ENCODE measurements around the gene KRT82. TPM values are rescaled to one million over a fixed set of nuclear protein-coding genes. Genes with fewer than 3 reads are reported as not detected.

KRT82 gene
- total RNA-seq, 2 donors from 2014 or later = not detected

DNA sequence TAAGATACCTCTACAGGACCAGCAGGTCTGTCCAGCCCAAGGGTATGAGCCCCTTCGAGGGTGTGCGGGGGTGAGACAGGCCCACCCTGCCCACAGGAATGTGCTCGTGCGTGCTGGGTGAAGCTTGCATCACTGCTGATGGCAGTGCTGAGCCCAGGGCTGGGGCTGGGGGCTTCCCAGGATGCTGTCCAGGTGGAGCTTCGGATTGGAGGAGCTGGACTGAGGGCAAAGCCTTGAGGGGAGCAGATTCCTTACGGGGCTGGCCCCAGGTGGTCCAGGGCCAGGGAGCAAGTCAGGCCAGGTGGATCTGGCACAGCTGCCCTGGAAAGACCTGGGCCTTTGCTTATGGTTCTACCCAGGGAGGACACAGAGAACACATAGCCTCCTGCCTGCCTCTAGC lies 36.3 kb downstream of the KRT82 start:
- H3K27ac ChIP-seq = no peak overlapping the region
- H3K36me3 ChIP-seq = no peaks in the 10 kb centered on the region
- no peaks in the 10 kb centered on the region for H3K9me3 ChIP-seq
- H3K4me3 ChIP-seq = no peak overlapping the region
- H3K4me1 ChIP-seq = no peaks in the 10 kb centered on the region
- no peaks in the 10 kb centered on the region for H3K27me3 ChIP-seq
- no peak for DNase-seq (ENCODE audit: low spot score)
- TF ChIP-seq, protein P1, sequence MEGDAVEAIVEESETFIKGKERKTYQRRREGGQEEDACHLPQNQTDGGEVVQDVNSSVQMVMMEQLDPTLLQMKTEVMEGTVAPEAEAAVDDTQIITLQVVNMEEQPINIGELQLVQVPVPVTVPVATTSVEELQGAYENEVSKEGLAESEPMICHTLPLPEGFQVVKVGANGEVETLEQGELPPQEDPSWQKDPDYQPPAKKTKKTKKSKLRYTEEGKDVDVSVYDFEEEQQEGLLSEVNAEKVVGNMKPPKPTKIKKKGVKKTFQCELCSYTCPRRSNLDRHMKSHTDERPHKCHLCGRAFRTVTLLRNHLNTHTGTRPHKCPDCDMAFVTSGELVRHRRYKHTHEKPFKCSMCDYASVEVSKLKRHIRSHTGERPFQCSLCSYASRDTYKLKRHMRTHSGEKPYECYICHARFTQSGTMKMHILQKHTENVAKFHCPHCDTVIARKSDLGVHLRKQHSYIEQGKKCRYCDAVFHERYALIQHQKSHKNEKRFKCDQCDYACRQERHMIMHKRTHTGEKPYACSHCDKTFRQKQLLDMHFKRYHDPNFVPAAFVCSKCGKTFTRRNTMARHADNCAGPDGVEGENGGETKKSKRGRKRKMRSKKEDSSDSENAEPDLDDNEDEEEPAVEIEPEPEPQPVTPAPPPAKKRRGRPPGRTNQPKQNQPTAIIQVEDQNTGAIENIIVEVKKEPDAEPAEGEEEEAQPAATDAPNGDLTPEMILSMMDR (IDR thresholded peaks at IDR 0.05) = no peak

- Histone ChIP-seq H3K4me3 (no peak overlapping the region), H3K27me3 (no peaks in the 10 kb centered on the region), H3K27ac (no peak overlapping the region), H3K4me1 (no peaks in the 10 kb centered on the region), H3K9me3 (no peaks in the 10 kb centered on the region), H3K36me3 (no peaks in the 10 kb centered on the region)
- no peak for DNase-seq (ENCODE audit: low spot score)
- TF ChIP-seq, protein P1 (IDR thresholded peaks at IDR 0.05) = no peak
Observed at GRCh38 chr12:52369211-52369610, 36.9 kb downstream of the KRT82 start.

DNA sequence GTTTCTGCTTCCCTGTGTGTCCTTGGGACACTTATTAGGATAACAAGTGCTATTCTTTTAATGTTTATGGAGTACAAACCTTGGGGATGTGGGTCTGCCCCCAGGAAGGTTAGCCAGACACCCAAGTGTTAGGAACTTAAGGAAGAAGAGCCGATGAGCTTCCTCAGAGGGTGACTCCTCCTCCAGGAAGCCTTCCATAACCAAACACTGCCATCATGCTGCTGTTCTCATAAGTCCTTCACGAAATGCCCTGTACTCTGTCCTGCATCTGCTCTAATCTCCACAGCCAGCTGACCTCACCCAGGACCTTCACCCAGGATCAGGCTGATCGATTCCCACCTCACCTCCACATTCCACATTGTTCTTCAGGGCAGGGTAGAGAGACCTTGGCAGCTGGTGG lies 37.6 kb downstream of the KRT82 start:
- DNase-seq (ENCODE audit: low spot score) = no peak
- Histone ChIP-seq H3K36me3 (no peaks in the 10 kb centered on the region), H3K27ac (no peak overlapping the region), H3K27me3 (no peaks in the 10 kb centered on the region), H3K4me1 (no peaks in the 10 kb centered on the region), H3K4me3 (no peak overlapping the region), H3K9me3 (no peaks in the 10 kb centered on the region)
- TF ChIP-seq, protein P1 (IDR thresholded peaks at IDR 0.05) = no peak

- Histone ChIP-seq H3K36me3 (no peaks in the 10 kb centered on the region), H3K4me3 (no peak overlapping the region), H3K9me3 (no peaks in the 10 kb centered on the region), H3K27me3 (no peaks in the 10 kb centered on the region), H3K4me1 (no peaks in the 10 kb centered on the region), H3K27ac (no peak overlapping the region)
- TF ChIP-seq, protein P1 (IDR thresholded peaks at IDR 0.05) = no peak
- no peak for DNase-seq (ENCODE audit: low spot score)
Observed at GRCh38 chr12:52367876-52368275, 38.3 kb downstream of the KRT82 start.

DNA sequence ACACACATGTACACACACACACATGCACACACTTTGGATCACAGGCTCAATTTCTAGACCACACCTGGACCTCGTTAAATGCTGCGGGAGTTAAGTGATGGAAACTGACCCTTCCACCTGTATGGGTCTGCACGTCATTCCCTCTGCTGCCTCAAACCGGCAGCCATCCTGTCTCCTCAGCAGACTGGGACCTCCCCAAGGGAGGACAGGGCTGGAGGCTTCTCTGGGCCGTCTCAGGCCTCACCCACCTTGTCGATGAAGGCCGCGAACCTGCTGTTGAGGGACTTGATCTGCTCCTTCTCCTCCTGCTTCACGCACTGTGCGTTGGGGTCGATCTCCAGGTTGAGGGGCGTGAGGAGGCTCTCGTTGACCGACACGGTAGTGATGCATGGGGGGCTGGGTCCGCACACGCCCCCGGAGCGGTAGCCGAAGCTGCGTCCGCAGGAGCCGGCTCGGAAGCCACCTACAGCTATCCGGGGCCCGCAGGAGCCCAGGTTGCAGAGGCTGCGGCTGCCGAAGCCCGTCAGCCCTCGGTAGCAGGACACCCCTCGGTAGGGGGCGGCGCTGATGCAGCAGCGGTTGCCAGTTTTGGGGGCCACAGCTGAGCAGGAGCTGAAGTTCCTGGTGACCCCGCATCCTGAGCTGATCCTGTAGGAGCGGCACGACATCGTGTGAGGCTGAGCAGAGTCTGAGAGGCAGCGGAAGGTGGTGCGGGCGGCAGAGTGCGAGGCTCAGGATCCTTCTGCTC lies 39.2 kb downstream of the KRT82 start, which contains the start of gene KRT85:
Gene KRT85 (minus strand): TSS at position 744 of the 748 bp plus-strand sequence. CDS start 76 bp downstream, at position 668.
- no peaks in the 10 kb centered on the region for H3K27me3 ChIP-seq
- no peaks in the 10 kb centered on the region for H3K36me3 ChIP-seq
- DNase-seq (ENCODE audit: low spot score) = no peak
- no peak within 1 kb of the TSS for H3K27ac ChIP-seq
- TF ChIP-seq, protein P1 (IDR thresholded peaks at IDR 0.05) = no peak
- no peak within 1 kb of the TSS for H3K4me3 ChIP-seq
- H3K9me3 ChIP-seq = no peaks in the 10 kb centered on the region
- H3K4me1 ChIP-seq = no peaks in the 10 kb centered on the region
